Choroid plexus epithelial cell (primary cell): ENCODE measurements around the gene FBH1.
"Not testable (repeated sequence)": the region's sequence is repeated elsewhere in the genome, so short reads cannot be mapped to it uniquely, and the experiment has no call there.

Source experiments
- DNase-seq: peaks from one replicate; pipeline ENCODE4 v3.0.0-alpha.2; 2010; ENCODE audit warnings: low read depth
- H3K4me3 ChIP-seq: 2 replicates; pipeline ENCODE4 v1.5.1; 2011; ENCODE audit warnings: low read depth, mild to moderate bottlenecking, control low read depth, low read length, moderate library complexity
- CTCF ChIP-seq: conservative IDR thresholded peaks from 2 replicates; pipeline ENCODE4 v1.5.1; 2011; ENCODE audit warnings: low read depth, mild to moderate bottlenecking, control low read depth, inconsistent platforms, low read length, moderate library complexity

FBH1 gene

GRCh38 chr10:5889624-5890451 is at the start of gene FBH1, which contains the start of gene ANKRD16:
Gene FBH1 (plus strand): TSS chr10:5890243. CDS start chr10:5890346, 103 bp downstream.
Gene ANKRD16 (minus strand): TSS chr10:5889893. CDS start chr10:5889354, 539 bp downstream.
- DNase-seq = peak; percentile 100
- no peak for TF ChIP-seq CTCF
- peak within 1 kb of the TSS; percentile 85 for H3K4me3 ChIP-seq

- no peak for TF ChIP-seq CTCF
Measured at GRCh38 chr10:5840314-5841307, 49.4 kb upstream of the FBH1 start.

GRCh38 chr10:5841965-5842364 is 48.1 kb upstream of the FBH1 start:
- H3K4me3 ChIP-seq = no peak overlapping the region
- no peak for DNase-seq
- no peak for TF ChIP-seq CTCF

More at GRCh38 chr10:5840314-5841307, 49.4 kb upstream of the FBH1 start:
- peak; percentile 65 for DNase-seq
- peak overlapping the region; percentile 23 for H3K4me3 ChIP-seq

- no peak for DNase-seq
- no peak for TF ChIP-seq CTCF
- H3K4me3 ChIP-seq = no peak overlapping the region
Measured at GRCh38 chr10:5843686-5844344, 46.2 kb upstream of the FBH1 start.

- TF ChIP-seq CTCF = no peak
- no peak overlapping the region for H3K4me3 ChIP-seq
- DNase-seq = no peak
Measured at GRCh38 chr10:5844345-5845055, 45.5 kb upstream of the FBH1 start.

GRCh38 chr10:5846667-5847066 is 43.4 kb upstream of the FBH1 start:
- not testable (repeated sequence) for DNase-seq, H3K4me3 ChIP-seq
